WTC11 (cell line): ENCODE data around the gene FHOD3. TPM values are rescaled to one million over a fixed set of nuclear protein-coding genes. Genes with fewer than 3 reads are reported as not detected.

Experiments used
- ATAC-seq: fragments of 200-7000 bp; cut with Tn5 transposase; 2 replicates; pipeline ENCODE4 v1.10.0; 2021; ENCODE audit warnings: mild to moderate bottlenecking, moderate library complexity
- CTCF ChIA-PET: fragments of 300-600 bp; sonication (Branson Sonifier 250); formaldehyde crosslinking; loops from one replicate; lab custom pipeline; 2021; ENCODE audit warnings: antibody characterized with exemption; lab: Charles Lee
- POLR2A ChIA-PET: fragments of 350-600 bp; sonication (Branson Sonifier 250); formaldehyde crosslinking; loops from one replicate; lab custom pipeline; 2021; ENCODE audit warnings: antibody characterized with exemption; lab: Charles Lee
- DNase-seq: peaks from one replicate; pipeline ENCODE4 v3.0.0; 2021; ENCODE audit warnings: low spot score
- H3K27ac Mint-ChIP-seq: 2 replicates; pipeline ENCODE4 v1.8.0; 2021; ENCODE audit warnings: mixed read lengths
- H3K27me3 Mint-ChIP-seq: 2 replicates; pipeline ENCODE4 v1.8.0; 2021; ENCODE audit warnings: low read depth, mild to moderate bottlenecking, moderate library complexity, mixed read lengths
- H3K36me3 Mint-ChIP-seq: 2 replicates; pipeline ENCODE4 v1.8.0; 2021; ENCODE audit warnings: mixed read lengths
- H3K4me1 Mint-ChIP-seq: 2 replicates; pipeline ENCODE4 v1.8.0; 2022; ENCODE audit warnings: mixed read lengths
- H3K4me3 Mint-ChIP-seq: 2 replicates; pipeline ENCODE4 v1.8.0; 2021; ENCODE audit warnings: mild to moderate bottlenecking, moderate library complexity, mixed read lengths
- H3K9me3 Mint-ChIP-seq: 2 replicates; pipeline ENCODE4 v1.8.0; 2021; ENCODE audit warnings: mixed read lengths
- CREM ChIP-seq: sonication (generic); formaldehyde crosslinking; IDR thresholded peaks from 2 replicates; pipeline ENCODE4 v1.8.1; 2022; ENCODE audit warnings: mild to moderate bottlenecking, missing genetic modification reagents, moderate library complexity
- ELF4 ChIP-seq: sonication (generic); formaldehyde crosslinking; IDR thresholded peaks from 2 replicates; pipeline ENCODE4 v1.8.1; 2022; ENCODE audit warnings: low read depth, mild to moderate bottlenecking, moderate library complexity, missing genetic modification reagents
- EMX1 ChIP-seq: fragments of 250-450 bp; sonication (Bioruptor Pico); IDR thresholded peaks from 2 replicates; pipeline ENCODE4 v1.8.0; 2021; ENCODE audit warnings: mild to moderate bottlenecking
- GABPB1 ChIP-seq: sonication (generic); formaldehyde crosslinking; IDR thresholded peaks from 2 replicates; pipeline ENCODE4 v1.8.1; 2023; ENCODE audit warnings: mild to moderate bottlenecking, missing genetic modification reagents
- JAZF1 ChIP-seq: fragments of 250-450 bp; sonication (Bioruptor Pico); IDR thresholded peaks from 2 replicates; pipeline ENCODE4 v1.9.0; 2021; ENCODE audit warnings: moderate library complexity, mild to moderate bottlenecking, inconsistent platforms
- NR2C2 ChIP-seq: sonication (generic); formaldehyde crosslinking; IDR thresholded peaks from 2 replicates; pipeline ENCODE4 v1.8.0; 2022; ENCODE audit warnings: mild to moderate bottlenecking, missing genetic modification reagents
- RELA ChIP-seq: sonication (generic); formaldehyde crosslinking; IDR thresholded peaks from 2 replicates; pipeline ENCODE4 v1.8.1; 2022; ENCODE audit warnings: missing genetic modification reagents, mild to moderate bottlenecking, borderline replicate concordance
- TCF7 ChIP-seq: sonication (generic); formaldehyde crosslinking; IDR thresholded peaks from 2 replicates; pipeline ENCODE4 v1.8.0; 2022; ENCODE audit warnings: mild to moderate bottlenecking, low read depth, missing genetic modification reagents, moderate library complexity
- ZNF263 ChIP-seq: sonication (generic); formaldehyde crosslinking; IDR thresholded peaks from 2 replicates; pipeline ENCODE4 v1.8.1; 2022; ENCODE audit warnings: low read depth, mild to moderate bottlenecking, moderate library complexity, missing genetic modification reagents
- ZNF396 ChIP-seq: fragments of 250-450 bp; sonication (Bioruptor Pico); IDR thresholded peaks from 2 replicates; pipeline ENCODE4 v1.8.0; 2021; ENCODE audit warnings: mild to moderate bottlenecking, moderate library complexity, borderline replicate concordance
- ZNF423 ChIP-seq: fragments of 250-450 bp; sonication (Bioruptor Pico); IDR thresholded peaks from 2 replicates; pipeline ENCODE4 v2.1.2; 2022; ENCODE audit warnings: mild to moderate bottlenecking, moderate library complexity
- total RNA-seq: library from RNA; stranded (reverse); gene quantifications from 3 replicates; pipeline ENCODE4 v1.2.3, GENCODE V29; 2021
- TF ChIP-seq, protein P1 (sequence below): fragments of 250-450 bp; sonication (Bioruptor Pico); IDR thresholded peaks from 2 replicates; pipeline ENCODE4 v2.1.2; 2022; ENCODE audit warnings: mild to moderate bottlenecking, moderate library complexity
- TF ChIP-seq, protein P2 (sequence below): fragments of 250-450 bp; sonication (Bioruptor Pico); IDR thresholded peaks from 2 replicates; pipeline ENCODE4 v1.9.0; 2021; ENCODE audit warnings: mild to moderate bottlenecking
- TF ChIP-seq, protein P3 (sequence below): fragments of 250-450 bp; sonication (Bioruptor Pico); IDR thresholded peaks from 2 replicates; pipeline ENCODE4 v1.9.0; 2021; ENCODE audit warnings: moderate library complexity, mild to moderate bottlenecking, inconsistent platforms, borderline replicate concordance
- TF ChIP-seq, protein P4 (sequence below): fragments of 250-450 bp; sonication (Bioruptor Pico); IDR thresholded peaks from 2 replicates; pipeline ENCODE4 v1.9.0; 2021; ENCODE audit warnings: mild to moderate bottlenecking, borderline replicate concordance

The FHOD3 gene
- total RNA-seq, 1 experiment from 2014 or later: 3.8 TPM

DNA sequence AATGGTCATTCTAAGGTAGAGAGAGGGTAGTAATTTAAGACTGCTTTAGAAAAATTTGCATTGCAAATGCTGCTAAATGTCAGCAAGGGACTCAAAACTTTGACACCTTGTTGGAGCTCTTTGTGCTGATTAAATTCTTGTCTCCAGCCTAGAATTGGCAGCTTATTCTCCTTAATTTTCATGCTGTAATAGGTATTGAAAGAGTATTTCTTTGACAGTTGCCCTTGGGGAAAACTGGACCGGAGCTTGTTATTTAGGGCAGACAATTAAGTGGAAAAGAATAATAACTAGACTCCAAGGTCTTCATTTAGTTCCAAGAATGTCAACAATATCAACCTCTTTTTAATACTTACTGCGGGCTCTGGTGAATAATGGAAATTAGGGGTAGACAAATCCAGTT lies 267.3 kb downstream of the FHOD3 start:
- Mint-ChIP-seq H3K27ac (no peak overlapping the region), H3K27me3 (no peaks in the 10 kb centered on the region), H3K36me3 (no peaks in the 10 kb centered on the region), H3K4me3 (no peak overlapping the region), H3K9me3 (no peaks in the 10 kb centered on the region), H3K4me1 (peaks cover 48% of the 10 kb centered on the region)
- ATAC-seq: no peak
- DNase-seq: no peak
- CTCF ChIA-PET: interaction anchor here (0.6 to 0.7 kb wide), 2 partner anchors 77 to 123 kb away, joined by 3 read pairs; no protein-coding TSS in a partner anchor
- POLR2A ChIA-PET: no interaction called here
- TF ChIP-seq JAZF1 (CRISPR knock-in tag) (no peak), EMX1 (no peak), ELF4 (CRISPR knock-in tag) (no peak), ZNF396 (no peak), NR2C2 (CRISPR knock-in tag) (no peak), RELA (no peak), ZNF263 (CRISPR knock-in tag) (no peak), CREM (no peak), TCF7 (no peak)
- TF ChIP-seq, protein P1, sequence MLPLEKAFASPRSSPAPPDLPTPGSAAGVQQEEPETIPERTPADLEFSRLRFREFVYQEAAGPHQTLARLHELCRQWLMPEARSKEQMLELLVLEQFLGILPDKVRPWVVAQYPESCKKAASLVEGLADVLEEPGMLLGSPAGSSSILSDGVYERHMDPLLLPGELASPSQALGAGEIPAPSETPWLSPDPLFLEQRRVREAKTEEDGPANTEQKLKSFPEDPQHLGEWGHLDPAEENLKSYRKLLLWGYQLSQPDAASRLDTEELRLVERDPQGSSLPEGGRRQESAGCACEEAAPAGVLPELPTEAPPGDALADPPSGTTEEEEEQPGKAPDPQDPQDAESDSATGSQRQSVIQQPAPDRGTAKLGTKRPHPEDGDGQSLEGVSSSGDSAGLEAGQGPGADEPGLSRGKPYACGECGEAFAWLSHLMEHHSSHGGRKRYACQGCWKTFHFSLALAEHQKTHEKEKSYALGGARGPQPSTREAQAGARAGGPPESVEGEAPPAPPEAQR (CRISPR knock-in tag): no peak
- TF ChIP-seq, protein P2, sequence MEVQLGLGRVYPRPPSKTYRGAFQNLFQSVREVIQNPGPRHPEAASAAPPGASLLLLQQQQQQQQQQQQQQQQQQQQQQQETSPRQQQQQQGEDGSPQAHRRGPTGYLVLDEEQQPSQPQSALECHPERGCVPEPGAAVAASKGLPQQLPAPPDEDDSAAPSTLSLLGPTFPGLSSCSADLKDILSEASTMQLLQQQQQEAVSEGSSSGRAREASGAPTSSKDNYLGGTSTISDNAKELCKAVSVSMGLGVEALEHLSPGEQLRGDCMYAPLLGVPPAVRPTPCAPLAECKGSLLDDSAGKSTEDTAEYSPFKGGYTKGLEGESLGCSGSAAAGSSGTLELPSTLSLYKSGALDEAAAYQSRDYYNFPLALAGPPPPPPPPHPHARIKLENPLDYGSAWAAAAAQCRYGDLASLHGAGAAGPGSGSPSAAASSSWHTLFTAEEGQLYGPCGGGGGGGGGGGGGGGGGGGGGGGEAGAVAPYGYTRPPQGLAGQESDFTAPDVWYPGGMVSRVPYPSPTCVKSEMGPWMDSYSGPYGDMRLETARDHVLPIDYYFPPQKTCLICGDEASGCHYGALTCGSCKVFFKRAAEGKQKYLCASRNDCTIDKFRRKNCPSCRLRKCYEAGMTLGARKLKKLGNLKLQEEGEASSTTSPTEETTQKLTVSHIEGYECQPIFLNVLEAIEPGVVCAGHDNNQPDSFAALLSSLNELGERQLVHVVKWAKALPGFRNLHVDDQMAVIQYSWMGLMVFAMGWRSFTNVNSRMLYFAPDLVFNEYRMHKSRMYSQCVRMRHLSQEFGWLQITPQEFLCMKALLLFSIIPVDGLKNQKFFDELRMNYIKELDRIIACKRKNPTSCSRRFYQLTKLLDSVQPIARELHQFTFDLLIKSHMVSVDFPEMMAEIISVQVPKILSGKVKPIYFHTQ (CRISPR knock-in tag): no peak
- TF ChIP-seq, protein P3, sequence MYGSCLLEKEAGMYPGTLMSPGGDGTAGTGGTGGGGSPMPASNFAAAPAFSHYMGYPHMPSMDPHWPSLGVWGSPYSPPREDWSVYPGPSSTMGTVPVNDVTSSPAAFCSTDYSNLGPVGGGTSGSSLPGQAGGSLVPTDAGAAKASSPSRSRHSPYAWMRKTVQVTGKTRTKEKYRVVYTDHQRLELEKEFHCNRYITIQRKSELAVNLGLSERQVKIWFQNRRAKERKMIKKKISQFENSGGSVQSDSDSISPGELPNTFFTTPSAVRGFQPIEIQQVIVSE (CRISPR knock-in tag): no peak
- TF ChIP-seq, protein P4, sequence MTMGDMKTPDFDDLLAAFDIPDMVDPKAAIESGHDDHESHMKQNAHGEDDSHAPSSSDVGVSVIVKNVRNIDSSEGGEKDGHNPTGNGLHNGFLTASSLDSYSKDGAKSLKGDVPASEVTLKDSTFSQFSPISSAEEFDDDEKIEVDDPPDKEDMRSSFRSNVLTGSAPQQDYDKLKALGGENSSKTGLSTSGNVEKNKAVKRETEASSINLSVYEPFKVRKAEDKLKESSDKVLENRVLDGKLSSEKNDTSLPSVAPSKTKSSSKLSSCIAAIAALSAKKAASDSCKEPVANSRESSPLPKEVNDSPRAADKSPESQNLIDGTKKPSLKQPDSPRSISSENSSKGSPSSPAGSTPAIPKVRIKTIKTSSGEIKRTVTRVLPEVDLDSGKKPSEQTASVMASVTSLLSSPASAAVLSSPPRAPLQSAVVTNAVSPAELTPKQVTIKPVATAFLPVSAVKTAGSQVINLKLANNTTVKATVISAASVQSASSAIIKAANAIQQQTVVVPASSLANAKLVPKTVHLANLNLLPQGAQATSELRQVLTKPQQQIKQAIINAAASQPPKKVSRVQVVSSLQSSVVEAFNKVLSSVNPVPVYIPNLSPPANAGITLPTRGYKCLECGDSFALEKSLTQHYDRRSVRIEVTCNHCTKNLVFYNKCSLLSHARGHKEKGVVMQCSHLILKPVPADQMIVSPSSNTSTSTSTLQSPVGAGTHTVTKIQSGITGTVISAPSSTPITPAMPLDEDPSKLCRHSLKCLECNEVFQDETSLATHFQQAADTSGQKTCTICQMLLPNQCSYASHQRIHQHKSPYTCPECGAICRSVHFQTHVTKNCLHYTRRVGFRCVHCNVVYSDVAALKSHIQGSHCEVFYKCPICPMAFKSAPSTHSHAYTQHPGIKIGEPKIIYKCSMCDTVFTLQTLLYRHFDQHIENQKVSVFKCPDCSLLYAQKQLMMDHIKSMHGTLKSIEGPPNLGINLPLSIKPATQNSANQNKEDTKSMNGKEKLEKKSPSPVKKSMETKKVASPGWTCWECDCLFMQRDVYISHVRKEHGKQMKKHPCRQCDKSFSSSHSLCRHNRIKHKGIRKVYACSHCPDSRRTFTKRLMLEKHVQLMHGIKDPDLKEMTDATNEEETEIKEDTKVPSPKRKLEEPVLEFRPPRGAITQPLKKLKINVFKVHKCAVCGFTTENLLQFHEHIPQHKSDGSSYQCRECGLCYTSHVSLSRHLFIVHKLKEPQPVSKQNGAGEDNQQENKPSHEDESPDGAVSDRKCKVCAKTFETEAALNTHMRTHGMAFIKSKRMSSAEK (CRISPR knock-in tag): no peak

DNA sequence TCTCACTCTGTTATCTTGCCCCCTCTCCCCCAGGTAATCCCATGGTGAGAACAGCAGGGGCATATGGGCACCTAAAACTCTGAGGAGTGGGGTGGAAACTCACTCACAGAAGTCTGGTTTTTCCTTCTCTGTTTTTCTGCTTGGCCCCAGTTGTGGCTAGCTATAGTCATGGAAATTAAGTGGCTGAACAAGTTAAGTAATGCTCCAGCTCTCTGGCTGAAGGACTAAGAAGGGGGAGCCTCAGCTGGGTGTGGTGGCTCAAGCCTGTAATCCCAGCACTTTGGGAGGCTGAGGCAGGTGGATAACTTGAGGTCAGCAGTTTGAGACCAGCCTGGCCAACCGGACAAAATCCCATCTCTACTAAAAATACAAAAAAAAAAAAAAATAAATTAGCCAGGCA lies 270.3 kb downstream of the FHOD3 start:
- Mint-ChIP-seq H3K27me3 (no peaks in the 10 kb centered on the region), H3K27ac (peak overlapping the region; percentile 80), H3K9me3 (no peaks in the 10 kb centered on the region), H3K36me3 (no peaks in the 10 kb centered on the region), H3K4me1 (peaks cover 46% of the 10 kb centered on the region), H3K4me3 (peak overlapping the region; percentile 36)
- no peak for DNase-seq
- ATAC-seq: peak; percentile 77
- peak; percentile 37; the same call in 1 of the 2 replicates for TF ChIP-seq ZNF423
- TF ChIP-seq GABPB1 (CRISPR knock-in tag): no peak
- ChIA-PET POLR2A (no interaction called here), CTCF (interaction anchor here (0.7 to 1.5 kb wide), 4 partner anchors 64 to 270 kb away, joined by 3 to 6 read pairs (median 4); partner anchors contain the start of gene FHOD3)
